Activated T-helper 1 cell treated with Interleukin-2 at 50 U/mL for 16 hours (primary cell): ENCODE measurements around the gene CAST.

Experiments used
- DNase-seq: peaks from one replicate; pipeline ENCODE4 v3.0.0-alpha.2; 2020; ENCODE audit warnings: low read depth

Gene CAST

DNA sequence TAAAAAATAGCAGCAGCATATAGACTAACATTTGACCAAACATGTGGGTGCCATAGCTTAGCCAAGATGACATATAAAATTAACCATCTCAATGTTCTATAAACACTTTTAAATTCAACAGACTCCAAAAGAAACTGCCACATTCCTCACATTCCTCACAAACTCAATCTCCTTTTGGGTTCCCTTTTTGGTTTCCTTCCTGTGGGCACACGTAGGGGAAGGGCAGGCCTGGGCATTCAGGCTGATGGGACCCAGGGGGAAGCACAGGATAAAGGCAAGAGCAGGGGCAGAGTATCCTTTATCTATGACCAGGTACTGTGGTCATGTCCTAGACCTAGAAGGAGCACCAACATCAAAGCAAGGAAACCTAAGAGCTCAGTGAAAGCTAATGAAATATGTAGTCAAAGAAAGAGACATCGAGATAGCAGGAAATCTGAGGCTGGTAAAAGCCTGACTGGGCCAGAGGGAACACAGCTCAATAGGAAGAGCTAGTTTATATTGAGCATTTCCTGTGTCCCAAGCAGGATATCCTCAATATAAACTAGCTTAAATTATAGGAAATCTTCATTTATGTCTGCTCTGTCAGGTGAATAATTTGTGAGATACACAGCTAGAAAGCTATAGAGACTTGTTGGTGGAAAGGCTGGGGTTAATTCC, 159.2 kb downstream of the CAST start:
- DNase-seq, result no peak

- no peak for DNase-seq
Observed at GRCh38 chr5:96822686-96823459, 160.7 kb downstream of the CAST start.

- DNase-seq, result no peak
Observed at GRCh38 chr5:96823900-96824380, 161.8 kb downstream of the CAST start.
